Adrenal gland (tissue), 5 donors: Measurements from ENCODE around the gene KDM1B.

Source experiments
- POLR2A ChIP-seq, 2 donors: fragments of 450-650 bp; IDR thresholded peaks; one replicate each; pipeline ENCODE4 v1.6.1; 2017; ENCODE audit warnings: antibody characterized with exemption in 2 of 2, mild to moderate bottlenecking in 2 of 2, moderate library complexity in 1 of 2
- TF ChIP-seq, protein P1 (sequence below), 6 experiments: fragments of 450-650 bp in 4 of 6; fragments of 200-600 bp in 2 of 6; sonication (generic) in 1 of 6; IDR thresholded peaks; 1 replicate in 5 of 6; 2 replicates in 1 of 6; pipeline versions ENCODE4 v1.5.1 to v1.8.0; 2016 to 2021; ENCODE audit warnings: antibody characterized with exemption in 6 of 6, mild to moderate bottlenecking in 2 of 6, moderate library complexity in 1 of 6
- donor health status: DM: no; HTN: no; CAD: no.

- TF ChIP-seq, protein P1, sequence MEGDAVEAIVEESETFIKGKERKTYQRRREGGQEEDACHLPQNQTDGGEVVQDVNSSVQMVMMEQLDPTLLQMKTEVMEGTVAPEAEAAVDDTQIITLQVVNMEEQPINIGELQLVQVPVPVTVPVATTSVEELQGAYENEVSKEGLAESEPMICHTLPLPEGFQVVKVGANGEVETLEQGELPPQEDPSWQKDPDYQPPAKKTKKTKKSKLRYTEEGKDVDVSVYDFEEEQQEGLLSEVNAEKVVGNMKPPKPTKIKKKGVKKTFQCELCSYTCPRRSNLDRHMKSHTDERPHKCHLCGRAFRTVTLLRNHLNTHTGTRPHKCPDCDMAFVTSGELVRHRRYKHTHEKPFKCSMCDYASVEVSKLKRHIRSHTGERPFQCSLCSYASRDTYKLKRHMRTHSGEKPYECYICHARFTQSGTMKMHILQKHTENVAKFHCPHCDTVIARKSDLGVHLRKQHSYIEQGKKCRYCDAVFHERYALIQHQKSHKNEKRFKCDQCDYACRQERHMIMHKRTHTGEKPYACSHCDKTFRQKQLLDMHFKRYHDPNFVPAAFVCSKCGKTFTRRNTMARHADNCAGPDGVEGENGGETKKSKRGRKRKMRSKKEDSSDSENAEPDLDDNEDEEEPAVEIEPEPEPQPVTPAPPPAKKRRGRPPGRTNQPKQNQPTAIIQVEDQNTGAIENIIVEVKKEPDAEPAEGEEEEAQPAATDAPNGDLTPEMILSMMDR (IDR thresholded peaks at IDR 0.05): no peak
- no peak for TF ChIP-seq POLR2A (IDR thresholded peaks at IDR 0.05)
Measured at GRCh38 chr6:18185624-18186023, 30.4 kb downstream of the KDM1B start.
